CD14-positive monocyte (primary cell): ENCODE data around the gene PEAK1. TPM values are rescaled to one million over a fixed set of nuclear protein-coding genes. Genes with fewer than 3 reads are reported as not detected.
"Not testable (repeated sequence)": the region's sequence is repeated elsewhere in the genome, so short reads cannot be mapped to it uniquely, and the experiment has no call there.

Source experiments
- DNase-seq, 3 donors: peaks; one replicate each; pipeline ENCODE4 v3.0.0-alpha.2; 2011 to 2022
- H2AFZ ChIP-seq: 2 replicates; pipeline ENCODE4 v1.6.0; 2012; ENCODE audit warnings: mild to moderate bottlenecking, low read depth, low read length, inconsistent platforms; ENCODE audit not compliant: insufficient read depth, poor library complexity, severe bottlenecking
- H3K27ac ChIP-seq, 2 donors: 1 replicate in 1 of 2; 2 replicates in 1 of 2; pipeline ENCODE4 v1.5.1; 2012 to 2013; ENCODE audit warnings: low read length in 2 of 2, control low read depth in 1 of 2, inconsistent platforms in 1 of 2, low read depth in 1 of 2, mild to moderate bottlenecking in 1 of 2
- H3K27me3 ChIP-seq, 2 donors: one replicate each; pipeline versions ENCODE4 v1.6.0 to v1.6.1; 2011 to 2013; ENCODE audit warnings: low read length in 2 of 2; ENCODE audit not compliant: control insufficient read depth in 2 of 2, insufficient read depth in 2 of 2
- H3K36me3 ChIP-seq, 2 donors: replicated peaks in 1 of 2; 1 replicate in 1 of 2; 2 replicates in 1 of 2; pipeline versions ENCODE4 v1.5.1 to v1.6.1; 2012 to 2013; ENCODE audit warnings: low read length in 2 of 2, control low read depth in 1 of 2, inconsistent platforms in 1 of 2, mild to moderate bottlenecking in 1 of 2; ENCODE audit not compliant: insufficient read depth in 2 of 2, control insufficient read depth in 1 of 2
- H3K4me1 ChIP-seq, 2 donors: 1 replicate in 1 of 2; 2 replicates in 1 of 2; pipeline versions ENCODE4 v1.5.1 to v1.6.1; 2012 to 2013; ENCODE audit warnings: low read length in 2 of 2, control low read depth in 1 of 2, inconsistent platforms in 1 of 2, mild to moderate bottlenecking in 1 of 2, moderate library complexity in 1 of 2; ENCODE audit not compliant: insufficient read depth in 2 of 2, control insufficient read depth in 1 of 2
- H3K4me2 ChIP-seq: replicated peaks from 2 replicates; pipeline ENCODE3; 2012; ENCODE audit warnings: low read length, moderate library complexity, mild to moderate bottlenecking; ENCODE audit not compliant: poor library complexity, severe bottlenecking; ENCODE audit errors: extremely low read depth
- H3K4me3 ChIP-seq, 3 experiments: fragments of 200-600 bp in 1 of 3; sonication (generic) in 1 of 3; replicated peaks in 1 of 3; 1 replicate in 2 of 3; 2 replicates in 1 of 3; pipeline ENCODE4 v1.5.1; 2011 to 2013; ENCODE audit warnings: low read length in 3 of 3, mild to moderate bottlenecking in 3 of 3, control low read depth in 2 of 3, low read depth in 2 of 3, inconsistent platforms in 1 of 3, moderate library complexity in 1 of 3
- H3K79me2 ChIP-seq: 2 replicates; pipeline ENCODE4 v1.6.0; 2012; ENCODE audit warnings: mild to moderate bottlenecking, control low read depth, inconsistent platforms, low read length, moderate library complexity; ENCODE audit not compliant: insufficient read depth
- H3K9ac ChIP-seq: 2 replicates; pipeline ENCODE4 v1.6.0; 2017; ENCODE audit warnings: low read length, mild to moderate bottlenecking; ENCODE audit not compliant: insufficient read depth, poor library complexity, severe bottlenecking
- H3K9me3 ChIP-seq, 2 donors: replicated peaks in 1 of 2; 1 replicate in 1 of 2; 2 replicates in 1 of 2; pipeline versions ENCODE4 v1.5.1 to v1.6.1; 2012 to 2013; ENCODE audit warnings: low read length in 2 of 2, control low read depth in 1 of 2; ENCODE audit not compliant: control insufficient read depth in 1 of 2, insufficient read depth in 1 of 2
- H4K20me1 ChIP-seq: 2 replicates; pipeline ENCODE4 v1.6.0; 2012; ENCODE audit warnings: mild to moderate bottlenecking, low read length, control low read depth, moderate library complexity; ENCODE audit not compliant: insufficient read depth
- H3K27ac Mint-ChIP-seq, 7 donors: one replicate each; pipeline ENCODE4 v1.8.0; 2020; ENCODE audit warnings: mild to moderate bottlenecking in 7 of 7, mixed read lengths in 7 of 7, moderate library complexity in 6 of 7, inconsistent platforms in 2 of 7
- H3K27me3 Mint-ChIP-seq, 3 donors: one replicate each; pipeline ENCODE4 v1.8.0; 2021 to 2022; ENCODE audit warnings: low read depth in 3 of 3, mild to moderate bottlenecking in 3 of 3, mixed read lengths in 3 of 3, moderate library complexity in 3 of 3, inconsistent platforms in 1 of 3
- H3K36me3 Mint-ChIP-seq, 2 donors: one replicate each; pipeline ENCODE4 v1.8.0; 2020; ENCODE audit warnings: mixed read lengths in 2 of 2, inconsistent platforms in 1 of 2, mild to moderate bottlenecking in 1 of 2
- H3K4me1 Mint-ChIP-seq: one replicate; pipeline ENCODE4 v1.8.0; 2020; ENCODE audit warnings: mild to moderate bottlenecking, mixed read lengths
- H3K4me3 Mint-ChIP-seq, 2 donors: one replicate each; pipeline ENCODE4 v1.8.0; 2020; ENCODE audit warnings: mild to moderate bottlenecking in 2 of 2, mixed read lengths in 2 of 2, moderate library complexity in 1 of 2
- H3K9me3 Mint-ChIP-seq, 7 donors: one replicate each; pipeline ENCODE4 v1.8.0; 2020 to 2022; ENCODE audit warnings: mixed read lengths in 7 of 7, mild to moderate bottlenecking in 6 of 7, moderate library complexity in 6 of 7, inconsistent platforms in 2 of 7
- CTCF ChIP-seq: fragments of 200-600 bp; IDR thresholded peaks from one replicate; pipeline ENCODE4 v1.8.0; 2022; ENCODE audit warnings: antibody characterized with exemption, mild to moderate bottlenecking
- WGBS: methylation state at CpG from one replicate; pipeline ENCODE4 v1.1.5; 2013; ENCODE audit warnings: missing lambda C conversion rate; ENCODE audit not compliant: insufficient coverage; 5-methylcytosine and 5-hydroxymethylcytosine counted together
- intact Hi-C, 2 donors: fragments of 100-400 bp; cut with micrococcal nuclease; formaldehyde crosslinking; loops; one replicate each; pipeline versions ENCODE4 v1.15.0 to v1.15.1; 2023
- polyA plus RNA-seq, 3 donors: library from polyadenylated mRNA; depleted of rRNA in 1 of 3; unstranded in 2 of 3; stranded (reverse) in 1 of 3; fragments of 300-500 nt in 2 of 3; fragments of >200 nt in 1 of 3; fragmentation: Illumina TruSeq in 2 of 3; gene quantifications; 1 replicate in 2 of 3; 2 replicates in 1 of 3; pipeline ENCODE4 v1.2.3, GENCODE V29; 2012 to 2021

The PEAK1 gene
- polyA plus RNA-seq, 3 donors = 0.85 to 8.7 (median 1.1) TPM

- H3K4me2 ChIP-seq = no peak overlapping the region
- Mint-ChIP-seq H3K36me3 (peaks cover 2 to 9% of the 10 kb centered on the region in 2 donors), H3K9me3 (peaks cover 0 to 1% (median 0%) of the 10 kb centered on the region in 7 donors), H3K27ac (peak overlapping the region in 2 of 7 donors; percentile 30 to 46), H3K4me3 (no peak overlapping the region), H3K4me1 (peaks cover 17% of the 10 kb centered on the region), H3K27me3 (no peaks in the 10 kb centered on the region)
- no peaks in the 10 kb centered on the region for H3K79me2 ChIP-seq
- no peak overlapping the region for H3K9ac ChIP-seq
- H2AFZ ChIP-seq = no peak overlapping the region
- no peak overlapping the region for H3K4me3 ChIP-seq
- peak; percentile 30 to 64 (median 51) for DNase-seq
- TF ChIP-seq CTCF = no peak
- H3K9me3 ChIP-seq = no peaks in the 10 kb centered on the region
- no peaks in the 10 kb centered on the region for H4K20me1 ChIP-seq
- no peaks in the 10 kb centered on the region for H3K27me3 ChIP-seq
- no peak overlapping the region for H3K27ac ChIP-seq
- no CpG with 5 or more reads among the region's 4 CpGs for WGBS
- H3K36me3 ChIP-seq = peaks cover 0 to 5% of the 10 kb centered on the region in 2 donors
- peaks cover 5 to 12% of the 10 kb centered on the region in 2 donors for H3K4me1 ChIP-seq
- intact Hi-C loops = no loop called here
Measured at GRCh38 chr15:77162872-77163633, 256.9 kb downstream of the PEAK1 start.

GRCh38 chr15:77160562-77161478 lies 259.1 kb downstream of the PEAK1 start:
- H3K27me3 ChIP-seq = no peaks in the 10 kb centered on the region
- no peaks in the 10 kb centered on the region for H3K9me3 ChIP-seq
- Mint-ChIP-seq H3K4me1 (peaks cover 17% of the 10 kb centered on the region), H3K27me3 (no peaks in the 10 kb centered on the region), H3K36me3 (peaks cover 21 to 24% of the 10 kb centered on the region in 2 donors), H3K9me3 (peaks cover 0 to 6% (median 0%) of the 10 kb centered on the region in 7 donors), H3K27ac (no peak overlapping the region), H3K4me3 (no peak overlapping the region)
- H3K4me1 ChIP-seq = peaks cover 5 to 12% of the 10 kb centered on the region in 2 donors
- no peak for DNase-seq
- no peaks in the 10 kb centered on the region for H3K79me2 ChIP-seq
- H3K4me3 ChIP-seq = no peak overlapping the region
- WGBS = 11% methylated on average over 6 of the region's 7 CpGs
- no peak for TF ChIP-seq CTCF
- peaks cover 0 to 17% of the 10 kb centered on the region in 2 donors for H3K36me3 ChIP-seq
- no peaks in the 10 kb centered on the region for H4K20me1 ChIP-seq
- no peak overlapping the region for H3K9ac ChIP-seq
- intact Hi-C loops = no loop called here
- no peak overlapping the region for H3K27ac ChIP-seq
- no peak overlapping the region for H3K4me2 ChIP-seq
- H2AFZ ChIP-seq = no peak overlapping the region

- H3K9me3 Mint-ChIP-seq, H3K4me1 ChIP-seq, H3K9me3 ChIP-seq, H3K9ac ChIP-seq, intact Hi-C loops, H4K20me1 ChIP-seq, H2AFZ ChIP-seq, H3K79me2 ChIP-seq, H3K4me2 ChIP-seq, H3K4me3 ChIP-seq, H3K4me1 Mint-ChIP-seq, H3K27ac ChIP-seq, DNase-seq, H3K27me3 ChIP-seq, H3K4me3 Mint-ChIP-seq, H3K27ac Mint-ChIP-seq, H3K27me3 Mint-ChIP-seq: not testable (repeated sequence)
- 99% methylated on average over 8 of the region's 11 CpGs for WGBS
- H3K36me3 Mint-ChIP-seq = peaks cover 26% of the 10 kb centered on the region in 2 donors
- H3K36me3 ChIP-seq = peaks cover 0 to 17% of the 10 kb centered on the region in 2 donors
Measured at GRCh38 chr15:77156000-77156399, 263.9 kb downstream of the PEAK1 start.
